ENCODE measurements around the gene TNFSF15.

- TF ChIP-seq, protein P1, sequence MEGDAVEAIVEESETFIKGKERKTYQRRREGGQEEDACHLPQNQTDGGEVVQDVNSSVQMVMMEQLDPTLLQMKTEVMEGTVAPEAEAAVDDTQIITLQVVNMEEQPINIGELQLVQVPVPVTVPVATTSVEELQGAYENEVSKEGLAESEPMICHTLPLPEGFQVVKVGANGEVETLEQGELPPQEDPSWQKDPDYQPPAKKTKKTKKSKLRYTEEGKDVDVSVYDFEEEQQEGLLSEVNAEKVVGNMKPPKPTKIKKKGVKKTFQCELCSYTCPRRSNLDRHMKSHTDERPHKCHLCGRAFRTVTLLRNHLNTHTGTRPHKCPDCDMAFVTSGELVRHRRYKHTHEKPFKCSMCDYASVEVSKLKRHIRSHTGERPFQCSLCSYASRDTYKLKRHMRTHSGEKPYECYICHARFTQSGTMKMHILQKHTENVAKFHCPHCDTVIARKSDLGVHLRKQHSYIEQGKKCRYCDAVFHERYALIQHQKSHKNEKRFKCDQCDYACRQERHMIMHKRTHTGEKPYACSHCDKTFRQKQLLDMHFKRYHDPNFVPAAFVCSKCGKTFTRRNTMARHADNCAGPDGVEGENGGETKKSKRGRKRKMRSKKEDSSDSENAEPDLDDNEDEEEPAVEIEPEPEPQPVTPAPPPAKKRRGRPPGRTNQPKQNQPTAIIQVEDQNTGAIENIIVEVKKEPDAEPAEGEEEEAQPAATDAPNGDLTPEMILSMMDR (IDR thresholded peaks at IDR 0.05; ENCODE audit: low read length): no peak
- no peak for TF ChIP-seq EZH2phosphoT487 (IDR thresholded peaks at IDR 0.05; ENCODE audit: low read length)
Measured at GRCh38 chr9:114743446-114743845, 62.4 kb downstream of the TNFSF15 start.

All from MM.1S (cell line).